ENCODE measurements around the gene GP1BB. TPM values are rescaled to one million over a fixed set of nuclear protein-coding genes. Genes with fewer than 3 reads are reported as not detected.

GP1BB gene
- total and polyA plus RNA-seq, 2 of the 13 experiments (the other 11 are each of a cell fraction or from before 2014, with no cell fraction given) = not detected

GRCh38 chr22:19681863-19682245, 41.5 kb upstream of the GP1BB start (continued):
- TF ChIP-seq AFF4 (CRISPR knock-in tag; IDR thresholded peaks at IDR 0.05) = no peak
- TF ChIP-seq ZFP62 (CRISPR knock-in tag; IDR thresholded peaks at IDR 0.05) = no peak
- no peak for TF ChIP-seq MYPOP (CRISPR knock-in tag; IDR thresholded peaks at IDR 0.05)
- TF ChIP-seq ZNF331 (CRISPR knock-in tag; IDR thresholded peaks at IDR 0.05) = no peak
- TF ChIP-seq ZNF687 (CRISPR knock-in tag; IDR thresholded peaks at IDR 0.05) = no peak
- no peak for TF ChIP-seq ZSCAN20 (CRISPR knock-in tag; IDR thresholded peaks at IDR 0.05; ENCODE audit: borderline replicate concordance)

Measured in HepG2 (cell line).